GM12874 (cell line): ENCODE data around the gene RPL38.

ENCODE experiments used
- TF ChIP-seq, protein P1 (sequence below): IDR thresholded peaks from 2 replicates; pipeline ENCODE4 v1.5.1; 2011; ENCODE audit warnings: low read depth, mild to moderate bottlenecking, control low read depth, low read length, moderate library complexity; ENCODE audit not compliant: insufficient read depth

Gene RPL38

DNA sequence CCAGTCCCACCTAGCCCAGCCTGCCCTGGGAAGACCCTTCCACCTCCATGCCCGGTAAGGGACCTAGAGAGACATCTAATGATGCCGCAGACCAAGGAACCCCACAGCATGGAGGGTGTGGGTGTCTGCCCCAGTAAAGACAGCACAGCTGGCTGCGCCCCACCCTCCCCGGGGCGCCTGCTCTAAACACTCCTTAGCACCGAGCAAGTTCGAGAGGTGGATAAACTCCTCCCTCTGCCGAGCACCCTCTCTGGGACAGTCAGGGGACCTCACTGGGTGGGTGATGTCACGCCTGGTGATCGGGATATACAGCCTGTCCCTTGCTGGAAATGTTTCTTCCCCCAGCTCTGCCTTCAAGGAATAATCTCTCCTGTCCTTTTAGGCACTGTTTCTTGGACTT is 53.8 kb downstream of the RPL38 start:
- TF ChIP-seq, protein P1, sequence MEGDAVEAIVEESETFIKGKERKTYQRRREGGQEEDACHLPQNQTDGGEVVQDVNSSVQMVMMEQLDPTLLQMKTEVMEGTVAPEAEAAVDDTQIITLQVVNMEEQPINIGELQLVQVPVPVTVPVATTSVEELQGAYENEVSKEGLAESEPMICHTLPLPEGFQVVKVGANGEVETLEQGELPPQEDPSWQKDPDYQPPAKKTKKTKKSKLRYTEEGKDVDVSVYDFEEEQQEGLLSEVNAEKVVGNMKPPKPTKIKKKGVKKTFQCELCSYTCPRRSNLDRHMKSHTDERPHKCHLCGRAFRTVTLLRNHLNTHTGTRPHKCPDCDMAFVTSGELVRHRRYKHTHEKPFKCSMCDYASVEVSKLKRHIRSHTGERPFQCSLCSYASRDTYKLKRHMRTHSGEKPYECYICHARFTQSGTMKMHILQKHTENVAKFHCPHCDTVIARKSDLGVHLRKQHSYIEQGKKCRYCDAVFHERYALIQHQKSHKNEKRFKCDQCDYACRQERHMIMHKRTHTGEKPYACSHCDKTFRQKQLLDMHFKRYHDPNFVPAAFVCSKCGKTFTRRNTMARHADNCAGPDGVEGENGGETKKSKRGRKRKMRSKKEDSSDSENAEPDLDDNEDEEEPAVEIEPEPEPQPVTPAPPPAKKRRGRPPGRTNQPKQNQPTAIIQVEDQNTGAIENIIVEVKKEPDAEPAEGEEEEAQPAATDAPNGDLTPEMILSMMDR: no peak

DNA sequence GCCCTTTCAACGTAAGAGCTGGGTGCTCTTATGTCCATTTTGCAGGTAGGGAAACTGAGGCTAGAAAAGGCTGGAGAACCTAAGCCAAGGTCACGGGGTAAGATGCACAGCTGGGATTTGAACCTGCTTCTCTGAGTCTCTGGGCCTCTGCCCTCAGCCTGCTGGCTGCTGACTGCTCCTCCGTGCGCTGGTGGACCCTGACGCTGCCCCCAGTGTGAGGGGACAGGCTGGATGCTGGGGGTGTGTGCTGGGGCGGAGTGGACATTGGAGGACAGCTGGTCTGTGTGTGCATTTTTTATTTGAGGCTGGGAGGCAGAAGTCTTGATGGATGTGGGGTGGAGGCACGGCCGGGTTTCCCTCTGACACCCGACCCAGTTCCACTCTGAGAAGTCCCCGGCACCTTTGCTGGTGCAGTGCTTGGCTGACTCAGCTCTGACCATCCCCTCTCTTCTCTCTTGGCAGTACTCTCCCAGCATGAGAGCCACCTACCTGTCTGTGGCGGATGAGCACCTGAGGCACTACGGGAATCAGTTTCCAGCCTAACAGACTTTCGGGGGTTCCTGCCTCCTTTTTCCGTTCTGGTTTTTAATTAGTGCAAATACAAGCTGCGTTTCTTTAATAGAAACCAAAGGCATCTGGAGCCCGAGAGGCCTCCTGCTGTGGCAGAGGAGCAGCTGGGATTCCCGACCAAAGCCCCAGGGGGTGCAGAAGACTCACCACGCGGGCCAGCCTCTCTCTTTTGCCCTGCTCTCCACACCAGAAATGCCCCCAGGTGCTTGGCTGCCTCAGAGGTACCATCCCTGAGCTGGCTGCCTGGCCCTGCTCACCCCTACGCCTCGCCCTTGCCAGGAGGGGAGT is 56.4 kb downstream of the RPL38 start:
- TF ChIP-seq, protein P1: no peak
